ENCODE results near the gene GPR152.

Gene GPR152

DNA sequence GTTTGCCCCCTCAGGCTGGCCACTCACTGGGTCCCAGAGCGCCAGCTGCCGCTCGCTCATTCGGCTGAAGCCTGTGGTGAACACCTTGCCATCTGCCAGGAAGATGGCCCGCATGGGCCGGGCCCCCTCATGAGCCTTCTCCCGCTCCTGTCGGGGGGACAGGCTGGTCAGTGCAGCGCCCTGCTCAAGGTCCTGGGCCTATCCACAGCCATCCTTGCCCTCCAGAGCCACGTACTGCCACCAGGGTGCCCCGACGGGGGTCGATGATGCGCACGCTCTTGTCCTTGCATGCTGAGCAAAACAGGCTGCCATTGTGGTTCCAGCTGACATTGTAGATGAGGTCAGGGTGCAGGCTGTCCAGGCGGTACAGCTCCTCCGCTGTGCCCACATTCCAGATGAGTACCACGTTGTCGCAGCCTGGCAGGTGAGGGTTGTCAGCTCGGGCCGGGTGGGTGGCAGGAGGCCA lies 11.4 kb downstream of the GPR152 start:
- DNase-seq (ENCODE audit: low read depth in 1 of 2, low spot score in 1 of 2): no peak

DNA sequence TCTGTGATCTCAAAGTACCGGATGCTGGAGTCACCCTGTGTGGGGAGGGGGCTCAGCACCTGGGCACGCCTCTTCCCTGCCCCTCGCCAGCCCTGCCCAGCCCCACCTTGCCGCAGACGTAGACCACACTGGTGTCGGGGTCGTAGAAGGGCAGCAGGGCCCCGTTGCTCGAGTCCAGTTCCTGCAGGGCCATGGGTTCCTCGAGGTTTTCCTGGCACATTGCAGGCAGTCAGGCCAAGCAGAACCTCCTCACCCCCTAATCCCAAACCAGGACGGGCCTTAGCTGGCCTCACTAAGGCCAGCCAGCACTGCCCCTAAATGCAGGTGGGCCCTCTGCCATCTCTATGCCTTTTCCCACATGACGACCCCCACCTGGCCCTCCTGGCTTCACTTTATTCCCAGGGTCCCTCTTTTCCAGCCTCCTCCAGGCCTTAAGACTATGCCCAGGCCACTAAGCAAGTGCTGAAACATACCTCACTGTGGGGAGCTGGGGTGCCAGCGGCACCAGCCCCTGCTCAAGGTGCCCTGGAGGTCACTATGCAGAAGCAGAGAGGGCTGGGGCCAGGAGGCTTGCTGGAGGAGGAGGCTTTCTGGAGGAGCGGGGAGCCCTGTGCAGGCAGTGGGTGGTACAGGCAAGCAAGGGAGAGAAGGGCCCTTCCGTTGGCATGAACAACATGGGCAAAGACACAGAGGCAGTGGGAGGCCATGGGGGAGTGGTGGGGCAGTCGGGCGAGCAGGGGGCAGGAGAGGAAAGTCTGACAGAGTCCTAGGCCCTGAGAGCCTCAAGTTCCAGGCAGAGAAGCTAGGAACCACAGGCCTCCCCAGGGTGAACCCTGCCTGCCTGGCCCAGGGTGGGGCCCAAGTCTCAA lies 12.1 kb downstream of the GPR152 start:
- DNase-seq (ENCODE audit: low read depth in 1 of 2, low spot score in 1 of 2): no peak

DNA sequence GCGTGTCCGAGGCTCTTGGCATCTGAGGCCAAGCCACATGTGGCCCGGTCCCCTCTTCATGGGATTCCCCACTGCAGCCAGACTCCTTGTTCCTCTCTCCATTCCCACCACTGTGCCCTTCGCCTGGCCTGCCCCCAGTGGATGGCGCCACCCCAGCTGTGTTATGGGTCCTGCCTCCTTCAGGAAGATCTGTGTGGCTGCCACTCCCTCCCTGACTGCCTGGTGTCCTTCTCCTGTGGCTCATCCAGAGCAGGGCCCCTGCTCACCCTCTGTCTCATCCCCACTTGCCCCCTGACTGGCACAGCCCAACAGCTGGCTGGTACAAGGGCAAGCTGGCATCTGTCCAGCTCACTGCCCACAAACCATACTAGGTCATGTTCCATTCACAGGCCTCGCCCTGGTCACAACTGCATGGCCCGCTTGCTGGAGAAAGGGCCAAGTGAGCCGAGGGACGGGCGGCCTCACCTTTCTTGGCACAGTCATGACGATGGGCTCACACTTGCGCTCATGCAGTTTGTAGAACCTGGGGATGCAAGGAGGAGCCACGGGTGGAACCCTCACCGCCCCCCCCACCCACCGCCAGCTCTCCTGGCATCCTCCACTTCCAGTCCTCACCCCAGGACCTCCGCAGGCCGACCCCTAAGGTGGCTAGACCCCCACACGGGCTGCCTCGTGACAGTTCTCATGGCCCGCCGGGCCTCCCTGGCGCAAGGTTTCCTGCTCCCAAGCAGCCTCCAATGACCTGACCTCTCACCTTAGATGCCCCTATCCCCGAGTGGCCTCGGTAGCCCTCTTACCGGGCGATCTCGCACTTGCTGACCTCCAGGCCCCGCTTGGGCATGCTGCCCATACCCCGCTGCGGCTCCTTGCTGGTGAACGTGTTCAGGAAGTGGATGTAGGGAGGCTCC lies 13.0 kb downstream of the GPR152 start:
- DNase-seq (ENCODE audit: low read depth in 1 of 2, low spot score in 1 of 2): no peak

DNA sequence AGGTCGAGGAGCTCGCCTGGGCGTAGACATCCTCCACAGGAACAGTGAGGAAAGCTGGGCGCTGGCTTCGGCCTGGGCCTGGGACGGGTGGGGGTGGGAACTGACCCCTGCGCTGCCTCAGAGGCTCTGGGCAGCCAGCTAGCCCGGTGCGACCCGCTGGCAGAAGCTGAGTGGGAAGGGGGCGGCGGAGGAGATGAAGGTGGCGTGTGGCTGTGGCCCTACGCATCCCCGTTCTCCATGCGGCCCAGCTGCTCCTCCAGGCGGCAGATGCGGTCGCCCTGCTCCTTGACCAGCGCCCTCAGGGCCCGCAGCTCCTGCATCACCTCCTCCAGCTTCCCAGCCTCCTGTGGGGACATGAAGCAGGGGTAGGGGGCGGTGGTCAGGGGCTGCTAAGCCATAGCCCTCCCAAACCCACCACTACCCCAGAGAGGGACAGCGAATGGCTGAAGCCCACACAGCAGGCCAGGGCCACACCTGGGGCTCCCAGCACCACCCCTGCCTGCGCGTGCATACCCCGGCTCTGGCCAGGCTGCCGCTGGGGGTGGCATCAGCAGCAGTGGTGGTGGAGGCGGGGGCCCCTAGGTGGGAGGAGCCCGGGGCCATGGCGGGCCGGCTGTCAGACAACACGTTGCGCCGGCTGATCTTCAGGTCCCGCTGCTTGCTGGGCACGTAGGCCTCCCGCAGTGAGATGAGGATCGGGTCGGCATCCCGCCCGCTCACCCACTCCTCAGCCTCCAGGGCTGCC lies 14.2 kb downstream of the GPR152 start:
- peak; percentile 47 to 63 for DNase-seq (ENCODE audit: low read depth in 1 of 2, low spot score in 1 of 2)

DNA sequence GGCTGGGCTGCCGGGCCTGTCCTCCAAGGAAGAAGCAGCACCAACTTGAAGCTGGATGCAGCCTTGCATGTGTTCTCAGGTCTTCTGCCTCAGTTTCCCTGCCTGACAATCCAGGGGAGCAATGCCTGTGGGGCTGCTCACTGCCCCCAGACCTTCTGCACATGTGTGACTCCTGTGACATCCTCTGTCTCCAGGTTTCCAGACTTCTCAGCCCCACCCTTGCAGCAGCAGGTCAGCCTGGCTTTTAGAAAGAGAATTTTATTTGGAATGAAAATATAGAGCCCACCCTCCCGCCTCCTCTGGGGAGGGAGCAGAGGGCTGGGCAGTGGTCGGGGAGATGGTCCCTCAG lies 14.7 kb downstream of the GPR152 start:
- no peak for DNase-seq (ENCODE audit: low read depth in 1 of 2, low spot score in 1 of 2)

DNA sequence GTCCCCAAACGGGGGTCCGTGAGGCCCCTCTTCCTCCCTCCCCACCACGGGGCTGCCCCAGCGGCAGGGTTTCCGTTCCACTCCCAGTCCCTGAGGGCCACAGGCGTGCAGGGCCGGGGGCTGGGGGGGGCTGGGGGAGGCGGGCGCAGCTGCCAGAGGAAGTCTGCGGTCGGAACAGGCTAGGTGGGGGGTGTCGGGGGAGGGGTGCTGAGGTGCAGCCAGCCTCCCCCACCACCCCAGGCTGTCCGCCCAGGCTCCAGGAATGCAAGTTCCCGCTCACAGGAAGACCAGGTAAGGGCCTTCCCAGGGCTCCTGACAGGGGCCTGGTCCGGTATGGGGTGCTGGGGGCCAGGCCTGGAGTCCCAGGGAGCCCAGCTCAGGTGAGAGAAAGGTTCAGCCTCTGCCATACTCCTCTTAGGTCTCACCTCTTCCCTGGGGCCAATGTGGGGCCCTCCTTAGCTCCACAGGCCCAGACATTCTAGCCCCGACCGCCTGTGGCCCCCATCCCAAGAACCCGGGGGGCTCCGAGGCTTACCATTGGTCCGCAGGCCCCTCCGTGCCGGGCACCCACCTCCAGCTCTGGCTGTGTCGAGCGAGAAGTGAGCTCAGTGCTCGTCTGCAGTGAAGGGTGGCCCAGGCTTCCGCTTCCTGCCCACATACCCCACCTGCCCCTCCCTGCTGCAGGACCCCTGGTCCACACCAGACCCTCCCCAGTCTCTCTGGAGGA lies 15.3 kb downstream of the GPR152 start, which contains the start of gene PTPRCAP:
PTPRCAP (minus strand) TSS at position 601 of the 727 bp plus-strand sequence; CDS start at position 538, 63 bp downstream.
- peak; percentile 50 to 62 for DNase-seq (ENCODE audit: low read depth in 1 of 2, low spot score in 1 of 2)

DNA sequence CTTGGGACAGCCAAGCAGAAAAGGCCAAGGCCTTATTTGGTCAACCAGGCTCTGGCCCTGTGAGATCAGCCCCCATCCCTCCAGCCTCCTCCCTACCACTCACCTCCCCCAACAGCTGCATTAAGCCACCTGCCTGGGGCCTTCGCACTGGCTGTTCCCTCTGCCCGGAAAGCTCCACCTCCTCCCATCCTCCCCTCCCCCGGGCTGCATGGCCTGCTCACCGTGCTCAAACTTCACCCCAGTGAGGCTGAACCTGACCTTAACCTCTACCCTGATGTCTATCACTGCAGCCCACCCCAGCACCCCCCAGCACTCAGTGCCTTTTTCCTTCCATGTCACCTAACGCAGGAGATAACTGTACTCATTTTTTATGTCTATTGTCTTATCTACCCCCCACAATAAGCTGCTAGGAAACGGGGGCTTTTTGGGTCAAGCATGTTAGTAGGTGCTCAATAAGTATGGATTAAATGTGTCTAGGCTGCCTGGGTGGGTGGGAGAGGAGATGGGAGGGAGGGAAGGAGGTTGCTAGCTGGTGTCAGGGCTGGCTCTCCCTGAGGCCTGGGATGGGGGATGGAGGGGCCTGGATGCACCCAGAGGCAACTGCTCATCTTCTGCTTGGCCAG lies 16.0 kb downstream of the GPR152 start:
- DNase-seq (ENCODE audit: low read depth in 1 of 2, low spot score in 1 of 2): peak; percentile 49 to 78

DNA sequence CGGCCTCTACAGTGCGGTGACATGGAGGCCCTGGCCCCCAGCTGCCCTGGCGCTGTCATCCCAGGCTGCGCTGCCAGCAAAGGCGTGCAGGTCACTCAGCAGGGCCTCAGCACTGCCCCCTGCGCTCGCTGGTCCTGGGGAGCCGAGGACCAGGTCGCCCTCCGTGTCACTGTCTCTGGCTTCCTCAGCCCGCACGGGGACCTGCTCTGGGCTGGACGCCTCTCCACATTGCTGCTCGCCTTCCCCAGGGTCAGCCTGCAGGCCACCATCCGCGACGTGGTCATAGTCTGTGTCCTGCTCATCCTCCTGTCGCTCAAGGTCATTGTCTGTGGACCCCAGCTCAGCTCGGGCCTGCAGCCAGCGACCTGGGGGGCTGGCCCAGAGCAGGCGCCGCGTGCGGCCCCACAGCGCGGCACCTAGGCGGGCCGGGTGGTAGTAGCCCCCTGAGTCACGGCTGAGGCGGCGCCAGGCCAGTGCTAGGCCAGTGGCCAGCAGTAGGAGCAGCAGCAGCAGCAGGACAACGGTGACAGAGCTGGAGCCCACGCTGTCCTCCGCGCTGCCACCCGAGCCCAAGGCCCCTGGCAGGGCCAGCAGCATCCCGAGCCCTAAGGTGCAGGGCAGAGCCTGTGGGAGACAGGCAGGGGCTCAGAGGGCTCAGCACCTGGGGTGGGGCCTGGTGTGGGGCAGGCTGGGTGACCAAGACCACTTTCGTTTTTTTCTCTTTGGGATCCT lies 16.6 kb downstream of the GPR152 start:
- DNase-seq (ENCODE audit: low read depth in 1 of 2, low spot score in 1 of 2): no peak

DNA sequence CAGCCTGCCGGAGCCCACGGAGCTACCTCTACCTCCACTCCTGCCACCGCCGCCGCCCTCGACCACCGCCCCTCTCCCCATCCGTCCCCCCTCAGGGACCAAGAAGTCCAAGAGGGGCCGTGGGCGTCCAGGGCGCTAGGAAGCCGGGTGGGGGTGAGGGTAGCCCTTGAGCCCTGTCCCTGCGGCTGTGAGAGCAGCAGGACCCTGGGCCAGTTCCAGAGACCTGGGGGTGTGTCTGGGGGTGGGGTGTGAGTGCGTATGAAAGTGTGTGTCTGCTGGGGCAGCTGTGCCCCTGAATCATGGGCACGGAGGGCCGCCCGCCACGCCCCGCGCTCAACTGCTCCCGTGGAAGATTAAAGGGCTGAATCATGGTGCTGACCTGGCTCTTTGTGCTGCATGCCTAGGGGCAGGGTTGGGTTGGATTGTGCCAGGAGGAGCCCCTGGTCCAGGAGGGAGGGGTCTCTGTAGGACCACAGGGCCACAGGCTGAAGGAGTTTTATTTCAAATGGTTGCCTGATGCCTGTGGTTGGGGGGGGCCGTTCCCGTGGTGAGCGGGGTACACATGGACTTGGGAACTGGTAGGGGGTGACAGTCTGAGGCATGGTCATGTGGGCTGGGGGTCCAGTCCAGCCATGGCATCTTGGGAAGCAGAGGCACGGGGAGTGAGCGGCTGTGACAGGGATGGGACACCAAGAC lies 17.4 kb downstream of the GPR152 start:
- no peak for DNase-seq (ENCODE audit: low read depth in 1 of 2, low spot score in 1 of 2)

DNA sequence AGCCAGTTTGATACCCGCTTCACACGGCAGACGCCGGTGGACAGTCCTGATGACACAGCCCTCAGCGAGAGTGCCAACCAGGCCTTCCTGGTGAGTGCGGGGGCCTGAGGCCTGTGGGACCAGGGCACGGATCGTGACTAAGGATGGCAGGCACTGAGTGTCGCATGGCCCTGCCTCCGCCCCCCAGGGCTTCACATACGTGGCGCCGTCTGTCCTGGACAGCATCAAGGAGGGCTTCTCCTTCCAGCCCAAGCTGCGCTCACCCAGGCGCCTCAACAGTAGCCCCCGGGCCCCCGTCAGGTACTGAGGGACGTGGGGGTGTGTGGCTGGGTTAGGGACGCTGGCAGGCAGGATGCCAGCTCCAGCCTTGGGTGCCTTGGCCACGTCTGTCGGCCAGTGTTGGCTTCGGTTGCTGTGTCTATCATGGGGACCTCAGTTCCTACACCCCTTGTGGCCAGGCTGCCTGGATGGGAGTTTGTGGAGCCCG lies 18.1 kb downstream of the GPR152 start:
- no peak for DNase-seq (ENCODE audit: low read depth in 1 of 2, low spot score in 1 of 2)

DNA sequence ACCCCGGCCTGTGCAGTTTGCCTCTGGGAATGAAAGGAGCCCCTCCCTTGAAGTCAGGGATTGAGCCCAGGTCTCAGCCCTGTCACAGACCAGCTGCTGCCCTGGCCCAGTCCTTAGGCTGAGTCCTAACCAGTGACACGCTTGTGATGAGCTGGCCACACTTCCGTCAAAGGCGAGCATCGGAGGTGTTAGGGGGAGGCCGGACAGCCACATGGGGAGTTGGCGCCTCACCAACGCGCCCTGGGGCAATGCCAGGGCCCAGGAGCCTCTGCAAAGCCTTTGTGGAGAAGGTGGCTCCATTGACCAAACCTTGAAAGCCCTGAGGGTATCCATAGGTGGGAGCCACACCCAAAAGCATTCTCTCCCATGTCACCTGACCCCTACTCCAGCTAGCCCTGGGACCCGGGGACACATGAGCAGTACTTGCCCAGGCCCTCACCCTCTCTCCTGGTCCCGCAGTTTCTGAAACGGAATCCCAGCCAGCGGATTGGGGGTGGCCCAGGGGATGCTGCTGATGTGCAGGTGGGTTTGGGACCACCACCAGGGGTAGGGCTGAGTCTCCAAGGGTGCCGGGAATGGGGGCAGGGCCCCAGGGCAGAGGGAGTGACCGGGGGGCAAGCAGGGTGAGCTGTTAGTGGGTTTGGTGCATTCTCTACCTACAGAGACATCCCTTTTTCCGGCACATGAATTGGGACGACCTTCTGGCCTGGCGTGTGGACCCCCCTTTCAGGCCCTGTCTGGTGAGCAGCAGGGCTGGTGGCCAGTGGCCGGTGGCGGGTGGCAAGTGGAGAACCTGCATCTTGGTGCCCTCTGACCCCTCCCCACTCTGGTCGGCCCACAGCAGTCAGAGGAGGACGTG lies 18.8 kb downstream of the GPR152 start:
- DNase-seq (ENCODE audit: low read depth in 1 of 2, low spot score in 1 of 2): no peak

DNA sequence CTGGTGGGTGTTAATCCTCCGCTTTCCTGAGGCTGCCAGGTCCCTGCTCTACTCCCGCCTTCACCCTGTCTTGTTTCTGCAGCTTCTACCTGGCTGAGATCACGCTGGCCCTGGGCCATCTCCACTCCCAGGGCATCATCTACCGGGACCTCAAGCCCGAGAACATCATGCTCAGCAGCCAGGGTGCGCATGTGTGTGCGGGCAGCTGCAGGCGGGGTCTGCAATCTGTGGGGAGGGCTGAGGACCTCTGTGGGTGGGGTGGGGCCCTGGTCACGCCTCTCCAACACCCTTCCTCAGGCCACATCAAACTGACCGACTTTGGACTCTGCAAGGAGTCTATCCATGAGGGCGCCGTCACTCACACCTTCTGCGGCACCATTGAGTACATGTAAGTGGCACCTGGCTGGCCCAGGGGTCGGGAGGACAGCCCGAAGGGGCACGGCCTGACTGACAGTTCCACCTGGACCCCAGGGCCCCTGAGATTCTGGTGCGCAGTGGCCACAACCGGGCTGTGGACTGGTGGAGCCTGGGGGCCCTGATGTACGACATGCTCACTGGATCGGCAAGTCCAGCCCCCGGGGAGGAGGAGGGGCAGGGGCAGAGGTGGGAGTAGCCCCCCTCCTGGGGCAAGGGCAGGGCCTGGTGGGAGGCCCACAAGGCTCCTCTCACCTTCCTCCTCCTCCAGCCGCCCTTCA lies 19.7 kb downstream of the GPR152 start:
- DNase-seq (ENCODE audit: low read depth in 1 of 2, low spot score in 1 of 2): no peak

DNA sequence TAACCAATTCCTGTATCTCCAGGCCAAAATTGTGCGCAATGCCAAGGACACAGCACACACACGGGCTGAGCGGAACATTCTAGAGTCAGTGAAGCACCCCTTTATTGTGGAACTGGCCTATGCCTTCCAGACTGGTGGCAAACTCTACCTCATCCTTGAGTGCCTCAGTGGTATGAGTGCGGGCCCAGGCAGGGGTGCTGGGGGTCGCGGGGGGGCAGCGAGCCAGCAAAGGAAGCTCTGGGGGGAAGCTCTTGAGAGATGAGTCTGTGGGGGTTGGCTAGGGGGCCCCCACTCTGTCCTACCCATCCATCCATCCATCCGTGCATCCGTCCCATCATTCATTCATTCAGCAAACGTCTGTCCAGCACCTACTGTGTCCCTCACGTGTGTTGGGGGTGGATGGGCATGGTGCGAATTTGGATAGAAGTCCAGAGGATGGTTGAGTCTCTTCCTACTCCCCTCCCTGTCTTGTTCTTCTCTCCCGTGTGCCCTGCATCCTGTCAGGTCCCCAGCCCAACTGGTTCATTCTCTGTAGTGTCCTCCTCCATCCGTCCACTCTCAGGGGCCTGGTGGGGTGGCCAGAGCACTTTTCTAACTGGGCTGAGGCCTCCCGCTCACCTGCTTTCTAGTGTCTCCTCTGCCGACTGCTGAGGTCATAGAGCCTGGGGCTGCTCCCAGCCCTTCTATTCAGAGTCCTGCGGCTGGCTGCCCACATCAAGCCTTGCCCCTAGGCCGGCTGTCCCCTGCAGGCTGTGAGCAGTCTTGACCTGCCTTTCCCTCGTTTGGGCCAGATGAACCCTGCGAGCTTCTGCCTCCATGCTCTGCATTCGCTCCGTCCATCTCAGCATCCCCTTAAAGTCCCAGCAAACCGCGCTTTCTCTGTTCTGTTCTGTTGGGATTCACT lies 20.9 kb downstream of the GPR152 start:
- no peak for DNase-seq (ENCODE audit: low read depth in 1 of 2, low spot score in 1 of 2)

DNA sequence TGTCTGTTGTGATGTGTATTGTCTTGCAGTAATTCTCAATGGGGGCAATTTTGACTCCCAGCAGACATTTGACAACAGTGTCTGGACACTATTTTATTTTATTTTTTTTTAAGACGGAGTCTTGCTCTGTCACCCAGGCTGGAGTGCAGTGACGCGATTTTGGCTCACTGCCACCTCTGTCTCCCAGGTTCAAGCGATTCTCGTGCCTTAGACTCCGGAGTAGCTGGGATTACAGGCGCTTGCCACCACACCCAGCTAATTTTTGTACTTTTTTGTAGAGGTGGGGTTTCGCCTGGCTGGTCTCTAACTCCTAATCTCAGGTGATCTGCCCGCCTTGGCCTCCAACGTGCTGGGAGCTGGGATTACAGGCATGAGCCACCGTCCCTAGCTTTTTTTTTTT lies 22.8 kb downstream of the GPR152 start:
- no peak for DNase-seq (ENCODE audit: low read depth in 1 of 2, low spot score in 1 of 2)

DNA sequence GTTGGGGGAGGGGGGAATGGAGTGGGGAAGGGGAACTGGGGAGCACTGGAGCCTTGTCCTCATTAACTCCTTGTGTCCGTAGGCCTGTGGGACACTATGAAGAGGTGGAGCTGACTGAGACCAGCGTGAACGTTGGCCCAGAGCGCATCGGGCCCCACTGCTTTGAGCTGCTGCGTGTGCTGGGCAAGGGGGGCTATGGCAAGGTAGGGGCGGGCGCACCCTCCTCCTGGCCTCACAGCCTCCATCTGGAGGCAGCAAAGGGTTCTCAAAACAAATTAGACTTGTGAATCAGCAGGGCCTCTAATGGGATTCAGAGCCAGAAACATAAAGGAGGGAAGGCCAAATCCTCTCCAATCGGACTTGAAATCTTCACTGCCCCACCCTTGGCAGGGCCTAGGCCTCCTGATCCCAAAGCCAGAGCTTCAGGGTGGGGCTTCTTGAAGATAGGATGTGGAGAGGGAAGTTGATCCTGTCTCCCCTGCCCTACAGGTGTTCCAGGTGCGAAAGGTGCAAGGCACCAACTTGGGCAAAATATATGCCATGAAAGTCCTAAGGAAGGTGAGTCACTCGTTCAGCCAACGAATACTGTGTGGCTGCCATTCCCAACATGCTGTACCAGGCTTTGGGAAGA lies 23.4 kb downstream of the GPR152 start:
- no peak for DNase-seq (ENCODE audit: low read depth in 1 of 2, low spot score in 1 of 2)
